Fibroblast of skin of left quadriceps (primary cell): ENCODE results near the gene SRP68.
A peak's percentile ranks its signal among the peaks of the same experiment; 100 is the strongest.

Source experiments
- DNase-seq, 2 experiments: peaks; one replicate each; pipeline ENCODE4 v3.0.0-alpha.2; 2013; ENCODE audit warnings: low read depth in 2 of 2

The SRP68 gene

DNA sequence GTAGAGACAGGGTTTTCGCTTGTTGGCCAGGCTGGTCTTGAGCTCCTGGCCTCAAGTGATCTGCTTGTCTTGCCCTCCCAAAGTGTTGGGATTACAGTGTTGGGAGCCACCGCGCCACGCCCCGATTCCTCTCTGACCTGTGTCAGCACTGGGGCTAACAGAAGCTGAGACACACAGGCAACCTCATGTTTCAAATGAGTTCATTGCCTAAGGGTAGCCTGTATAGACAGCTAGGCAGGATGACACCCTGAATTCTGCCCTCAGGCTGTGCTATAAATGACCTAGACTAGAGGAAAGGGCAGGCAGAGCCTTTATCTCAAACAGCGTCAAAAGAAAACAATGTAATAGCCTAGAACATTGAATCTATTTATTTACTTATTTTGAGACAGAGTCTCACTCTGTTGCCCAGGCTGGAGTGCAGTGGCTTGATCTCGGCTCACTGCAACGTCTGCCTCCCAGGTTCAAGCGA, 74.0 kb downstream of the SRP68 start:
- no peak for DNase-seq

DNA sequence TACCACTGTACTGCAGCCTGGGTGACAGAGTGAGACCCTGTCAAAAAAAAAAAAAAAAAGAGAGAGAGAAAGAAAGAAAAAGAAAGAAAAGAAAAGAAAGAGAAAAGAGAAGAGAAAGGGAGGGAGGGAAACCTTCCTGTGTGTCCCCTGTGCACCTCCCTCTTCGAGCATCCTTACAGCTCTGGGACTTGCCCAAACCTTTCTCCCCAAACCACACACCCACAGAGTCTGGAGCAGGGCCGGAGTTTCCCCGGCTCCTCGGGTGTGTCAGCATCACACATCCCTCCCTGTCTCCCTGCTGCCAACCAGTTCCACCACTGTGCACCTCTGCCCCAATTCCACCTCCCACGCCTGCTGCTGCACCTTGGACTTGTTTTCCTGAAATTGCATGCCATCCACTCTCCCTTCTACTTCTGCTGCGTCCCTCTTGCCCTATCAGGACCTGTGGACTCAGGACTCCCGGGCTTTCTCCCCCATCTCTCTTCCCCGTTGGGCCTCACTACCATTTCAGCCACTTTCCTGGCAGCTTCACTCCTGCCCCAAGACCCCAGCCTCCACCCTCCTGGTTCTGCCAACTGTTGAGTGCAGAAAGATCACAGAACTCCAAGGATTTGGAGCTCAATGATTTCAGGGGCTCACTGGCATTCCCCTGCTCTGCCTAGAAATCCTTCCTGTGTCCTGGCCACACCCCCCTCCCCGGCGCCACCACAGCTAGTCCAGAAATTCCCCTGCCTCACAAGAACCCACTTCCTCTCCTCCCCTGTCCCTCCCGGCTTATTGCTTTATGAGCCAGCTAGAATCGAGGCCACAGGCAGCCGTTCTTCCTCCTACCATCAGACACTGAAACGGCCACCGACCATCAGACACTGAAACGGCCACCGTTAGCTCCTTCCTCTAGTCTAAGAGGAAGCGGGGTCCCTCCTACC, 75.4 kb downstream of the SRP68 start:
- peak in 1 of 2 experiments; percentile 30 for DNase-seq

DNA sequence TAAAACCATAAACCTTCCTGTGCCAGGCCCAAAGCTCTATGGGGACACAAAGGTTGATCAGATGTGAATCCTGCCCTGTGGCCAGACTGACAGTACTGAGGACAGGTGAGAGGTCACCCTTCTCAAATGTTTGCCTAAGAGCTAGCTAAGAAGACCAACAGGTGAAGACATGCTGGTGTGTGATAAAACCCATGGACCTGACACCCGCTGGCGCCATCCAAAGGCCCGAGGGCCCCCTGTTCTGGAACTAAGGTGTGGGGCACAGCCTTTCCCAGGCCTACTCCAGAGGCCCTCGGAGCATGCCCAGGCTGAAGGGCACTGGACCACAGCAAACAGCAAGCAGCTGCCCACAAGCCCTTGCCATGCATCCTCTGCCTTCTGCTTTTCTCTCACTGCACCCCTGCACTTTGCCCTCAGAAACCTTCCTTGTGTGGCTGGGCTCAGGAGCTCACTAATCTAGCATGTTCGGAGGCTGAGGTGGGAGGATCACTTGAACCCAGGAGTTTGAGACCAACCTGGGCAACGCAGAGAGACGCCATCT, 76.9 kb downstream of the SRP68 start:
- no peak for DNase-seq

DNA sequence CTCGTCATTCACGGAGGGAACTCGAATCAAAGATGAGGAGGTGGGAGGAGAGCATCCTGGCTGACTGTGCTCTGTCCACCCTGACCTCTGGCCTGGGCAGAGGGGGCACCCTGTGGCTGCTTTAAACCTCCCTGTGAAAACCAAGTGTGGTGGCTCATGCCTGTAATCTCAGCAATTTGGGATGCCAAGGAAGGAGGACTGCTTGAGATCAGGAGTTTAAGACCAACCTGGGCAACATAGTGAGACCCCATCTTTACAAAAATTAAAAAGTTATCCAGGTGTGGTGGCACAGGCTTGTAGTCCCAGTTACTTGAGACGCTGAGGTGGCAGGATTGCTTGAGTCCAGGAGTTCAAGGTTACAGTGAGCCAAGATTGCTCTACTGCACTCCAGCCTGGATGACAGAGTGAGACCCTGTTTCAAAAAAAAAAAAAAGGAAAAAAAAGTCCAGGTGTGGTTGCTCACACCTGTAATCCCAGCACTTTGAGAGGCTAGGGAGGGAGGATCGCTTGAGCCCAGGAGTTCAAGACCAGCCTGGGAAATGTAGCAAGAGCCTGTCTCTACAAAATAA, 77.4 kb downstream of the SRP68 start:
- DNase-seq = no peak

DNA sequence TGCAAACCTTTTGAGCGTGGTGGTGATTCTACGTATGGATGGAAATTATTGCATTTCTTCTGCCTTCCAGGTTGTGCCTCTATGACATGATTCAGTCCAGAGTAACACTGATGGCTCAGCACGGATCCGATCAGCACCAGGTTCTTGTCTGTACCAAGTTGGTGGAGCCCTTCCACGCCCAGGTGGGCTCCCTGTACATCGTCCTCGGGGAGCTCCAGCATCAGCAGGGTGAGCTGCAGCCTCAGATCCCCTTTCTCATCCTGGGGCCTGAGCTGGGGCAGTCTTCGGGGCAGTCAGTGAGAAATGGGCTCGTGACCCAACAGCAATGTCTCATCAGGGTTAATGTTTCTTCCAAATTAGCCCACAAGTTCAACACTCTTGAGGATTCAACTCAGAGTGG, 80.9 kb downstream of the SRP68 start:
- DNase-seq = no peak
